ENCODE results near the gene CLEC19A.

DNA sequence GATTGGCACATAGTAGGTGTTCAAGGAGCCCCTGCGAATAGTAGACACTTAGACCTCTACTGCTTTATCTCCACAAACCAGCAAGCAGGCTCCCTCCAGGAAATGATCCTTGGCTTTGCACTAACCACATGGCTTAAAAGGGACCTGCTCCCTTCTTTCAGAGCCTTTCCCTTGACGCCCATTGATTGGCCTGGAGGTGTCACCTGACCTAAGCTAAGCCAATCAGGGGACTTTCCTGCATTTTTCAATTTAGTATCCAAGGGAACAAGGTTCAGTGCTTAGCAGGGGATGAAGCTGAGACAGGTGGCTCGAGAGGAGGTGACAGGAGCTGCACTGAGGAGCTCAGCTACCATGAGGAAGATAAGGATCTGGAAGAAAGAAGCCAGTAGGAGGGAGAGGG is 52.8 kb downstream of the CLEC19A start:
- TF ChIP-seq POLR2A (IDR thresholded peaks at IDR 0.05), result no peak
- TF ChIP-seq CTCF (IDR thresholded peaks at IDR 0.05), result no peak
- TF ChIP-seq EP300 (IDR thresholded peaks at IDR 0.05), result no peak

Data from ovary (tissue), 3 donors.